Kidney (tissue), 14 donors: Measurements from ENCODE around the gene SS18. TPM values are rescaled to one million over a fixed set of nuclear protein-coding genes. Genes with fewer than 3 reads are reported as not detected.

ENCODE experiments used
- DNase-seq, 5 donors: peaks; one replicate each; pipeline ENCODE4 v3.0.0-alpha.2; 2013 to 2020
- FAIRE-seq: peaks from 2 replicates; lab custom pipeline; 2012; peaks lifted over from hg19 to GRCh38; lab: Jason Lieb, UNC
- H3K27ac ChIP-seq, 2 donors: one replicate each; pipeline ENCODE4 v1.7.0; 2013; ENCODE audit warnings: low read depth in 2 of 2, low read length in 2 of 2, inconsistent platforms in 1 of 2
- H3K27me3 ChIP-seq: one replicate; pipeline ENCODE4 v1.7.1; 2013; ENCODE audit warnings: low read length, inconsistent platforms; ENCODE audit not compliant: control insufficient read depth, insufficient read depth
- H3K36me3 ChIP-seq, 3 donors: one replicate each; pipeline versions ENCODE4 v1.7.0 to v1.7.1; 2013; ENCODE audit warnings: low read length in 3 of 3, control low read depth in 1 of 3, inconsistent platforms in 1 of 3; ENCODE audit not compliant: insufficient read depth in 3 of 3, control insufficient read depth in 2 of 3
- H3K4me1 ChIP-seq, 3 donors: one replicate each; pipeline versions ENCODE4 v1.7.0 to v1.7.1; 2013; ENCODE audit warnings: low read length in 3 of 3, inconsistent platforms in 1 of 3, low read depth in 1 of 3; ENCODE audit not compliant: control insufficient read depth in 2 of 3, insufficient read depth in 2 of 3
- H3K4me3 ChIP-seq, 3 donors: one replicate each; pipeline versions ENCODE4 v1.7.0 to v1.8.1; 2013; ENCODE audit warnings: low read length in 3 of 3, control low read depth in 1 of 3, inconsistent platforms in 1 of 3
- H3K9ac ChIP-seq, 3 donors: one replicate each; pipeline versions ENCODE4 v1.7.0 to v1.7.1; 2013; ENCODE audit warnings: low read length in 3 of 3, control low read depth in 1 of 3, inconsistent platforms in 1 of 3
- H3K9me3 ChIP-seq, 3 donors: one replicate each; pipeline versions ENCODE4 v1.7.0 to v1.7.1; 2013; ENCODE audit warnings: low read length in 3 of 3, control low read depth in 1 of 3, inconsistent platforms in 1 of 3; ENCODE audit not compliant: control insufficient read depth in 2 of 3, insufficient read depth in 1 of 3
- CTCF ChIP-seq: IDR thresholded peaks from 3 replicates; pipeline ENCODE4 v1.5.1; 2012; ENCODE audit warnings: mild to moderate bottlenecking, moderate library complexity, borderline replicate concordance; ENCODE audit not compliant: insufficient read depth; ENCODE audit errors: extremely low read depth
- intact Hi-C: fragments of 100-400 bp; cut with DNase I; formaldehyde crosslinking; loops from one replicate; pipeline ENCODE4 v1.11.1; 2022
- polyA plus RNA-seq: library from polyadenylated mRNA; stranded (reverse); fragments of 350-450 nt; fragmentation: Illumina TruSeq; extraction: RNeasy Lipid Tissue Mini Kit (QIAGEN cat#74804); gene quantifications from one replicate; pipeline ENCODE4 v1.2.3, GENCODE V29; 2014; ENCODE audit warnings: low read depth, low replicate concordance; ENCODE audit not compliant: insufficient read depth
- total RNA-seq: library from RNA; stranded (reverse); fragmentation: NEBNext Ultra II Directional; extraction: Animal tissue kit (Norgen Biotek cat#: 25700); gene quantifications from one replicate; pipeline ENCODE4 v1.2.1, GENCODE V29; 2021
- donor health status: control.
- donor health status: control.
- donor health status: control.
- donor health status: control.
- donor health status: control.
- donor health status: DM: yes; HTN: yes; CAD: no.
- donor health status: Normal renal cell carcinoma (clear cell type).

SS18 gene
- total and polyA plus RNA-seq, 2 donors from 2014 or later, result 43.2 to 89.6 TPM

- DNase-seq, result no peak
- no peak for FAIRE-seq
- no peak for TF ChIP-seq CTCF
Measured at GRCh38 chr18:26121476-26121875, 31.1 kb upstream of the SS18 start.

GRCh38 chr18:26119246-26119645 is 28.8 kb upstream of the SS18 start:
- no peak overlapping the region for H3K4me3 ChIP-seq
- no peak overlapping the region for H3K27ac ChIP-seq
- no peak overlapping the region for H3K9ac ChIP-seq
- H3K4me1 ChIP-seq, result no peaks in the 10 kb centered on the region
- H3K36me3 ChIP-seq, result no peaks in the 10 kb centered on the region
- no peaks in the 10 kb centered on the region for H3K9me3 ChIP-seq
- TF ChIP-seq CTCF, result no peak
- no peaks in the 10 kb centered on the region for H3K27me3 ChIP-seq
- FAIRE-seq (no peak), DNase-seq (no peak)
- intact Hi-C loops, result no loop called here

More at GRCh38 chr18:26121476-26121875, 31.1 kb upstream of the SS18 start:
- H3K9me3 ChIP-seq, result no peaks in the 10 kb centered on the region
- H3K36me3 ChIP-seq, result no peaks in the 10 kb centered on the region
- H3K9ac ChIP-seq, result no peak overlapping the region
- intact Hi-C loops, result no loop called here
- no peak overlapping the region for H3K4me3 ChIP-seq
- H3K27me3 ChIP-seq, result no peaks in the 10 kb centered on the region
- H3K27ac ChIP-seq, result no peak overlapping the region
- no peaks in the 10 kb centered on the region for H3K4me1 ChIP-seq

GRCh38 chr18:26104035-26104434 is 13.6 kb upstream of the SS18 start:
- Histone ChIP-seq H3K9me3 (no peaks in the 10 kb centered on the region), H3K36me3 (no peaks in the 10 kb centered on the region), H3K9ac (no peak overlapping the region), H3K4me3 (no peak overlapping the region), H3K27me3 (no peaks in the 10 kb centered on the region), H3K27ac (no peak overlapping the region), H3K4me1 (no peaks in the 10 kb centered on the region)
- intact Hi-C loops, result no loop called here
- FAIRE-seq (no peak), DNase-seq (no peak)
- no peak for TF ChIP-seq CTCF

GRCh38 chr18:26103579-26103978 is 13.2 kb upstream of the SS18 start:
- Histone ChIP-seq H3K27me3 (no peaks in the 10 kb centered on the region), H3K36me3 (no peaks in the 10 kb centered on the region), H3K9ac (no peak overlapping the region), H3K9me3 (no peaks in the 10 kb centered on the region), H3K27ac (no peak overlapping the region), H3K4me3 (no peak overlapping the region), H3K4me1 (no peaks in the 10 kb centered on the region)
- no peak for FAIRE-seq
- intact Hi-C loops, result no loop called here
- TF ChIP-seq CTCF, result no peak
- peak in 1 of 5 donors; percentile 12 for DNase-seq
